ENCODE data around the gene S100A6. TPM values are rescaled to one million over a fixed set of nuclear protein-coding genes. Genes with fewer than 3 reads are reported as not detected.

S100A6 gene
- total and polyA plus RNA-seq, 2 experiments from 2014 or later: 683 to 2,862 TPM

GRCh38 chr1:153547560-153548551 lies 12.1 kb upstream of the S100A6 start:
- TF ChIP-seq EZH2phosphoT487 (IDR thresholded peaks at IDR 0.05; ENCODE audit: insufficient read depth, low read depth): no peak
- no peak for TF ChIP-seq EZH2 (IDR thresholded peaks at IDR 0.05; ENCODE audit: insufficient read depth, poor library complexity, severe bottlenecking)
- peaks cover 31% of the 10 kb centered on the region for H3F3A ChIP-seq (ENCODE audit: insufficient read depth)
- peak overlapping the region; percentile 5; the same call in 1 of the 2 replicates for H2AFZ ChIP-seq
- in situ Hi-C loops (cut with MboI): no loop called here
- peak overlapping the region; percentile 87 for H3K9ac ChIP-seq
- peak overlapping the region; percentile 86 for H3K27ac ChIP-seq
- H3K9me2 ChIP-seq (ENCODE audit: insufficient read depth): no peaks in the 10 kb centered on the region
- H3K9me3 ChIP-seq (ENCODE audit: low read depth): no peaks in the 10 kb centered on the region
- H3K4me2 ChIP-seq (ENCODE audit: unreplicated experiment): peak overlapping the region; percentile 89
- H4K20me1 ChIP-seq (ENCODE audit: insufficient read depth): no peaks in the 10 kb centered on the region
- no peaks in the 10 kb centered on the region for H3K27me3 ChIP-seq (replicated peaks; ENCODE audit: insufficient read depth)
- no peak overlapping the region; the same call in 1 of the 2 replicates for H3K4me3 ChIP-seq
- no peak for DNase-seq
- peaks cover 72% of the 10 kb centered on the region for H3K4me1 ChIP-seq (ENCODE audit: insufficient read depth)
- no peaks in the 10 kb centered on the region for H3K36me3 ChIP-seq (ENCODE audit: low read depth)
- H3K79me2 ChIP-seq (ENCODE audit: insufficient read depth): peaks cover 22% of the 10 kb centered on the region
- 33 to 37% methylated on average over 16 to 19 of the region's 19 CpGs for WGBS, 2 experiments (ENCODE audit: low coverage in 1 of 2, low lambda C conversion rate in 2 of 2, missing lambda C conversion rate in 2 of 2)

- H3K4me3 ChIP-seq: peak overlapping the region; percentile 74
- DNase-seq: peak; percentile 62
Observed at GRCh38 chr1:153546796-153547559, 11.2 kb upstream of the S100A6 start.

GRCh38 chr1:153546371-153546770 lies 10.6 kb upstream of the S100A6 start:
- 10% methylated on average over 8 of the region's 8 CpGs for WGBS, 2 experiments (ENCODE audit: low coverage in 1 of 2, low lambda C conversion rate in 2 of 2, missing lambda C conversion rate in 2 of 2)
- Histone ChIP-seq H3K4me1 (ENCODE audit: insufficient read depth) (peaks cover 72% of the 10 kb centered on the region), H3K4me2 (ENCODE audit: unreplicated experiment) (peak overlapping the region; percentile 89), H4K20me1 (ENCODE audit: insufficient read depth) (no peaks in the 10 kb centered on the region), H3K27ac (peak overlapping the region; percentile 92), H3K79me2 (ENCODE audit: insufficient read depth) (peaks cover 22% of the 10 kb centered on the region), H3K36me3 (ENCODE audit: low read depth) (no peaks in the 10 kb centered on the region), H3K4me3 (peak overlapping the region; percentile 74), H3K9me2 (ENCODE audit: insufficient read depth) (no peaks in the 10 kb centered on the region), H3F3A (ENCODE audit: insufficient read depth) (peaks cover 44% of the 10 kb centered on the region), H3K9ac (peak overlapping the region; percentile 87), H3K27me3 (replicated peaks; ENCODE audit: insufficient read depth) (no peaks in the 10 kb centered on the region), H2AFZ (0 out of 2 replicates have a peak overlapping the region, but pooled peaks have one; percentile 1), H3K9me3 (ENCODE audit: low read depth) (no peaks in the 10 kb centered on the region)
- in situ Hi-C loops (cut with MboI): no loop called here
- no peak for DNase-seq
- no peak for TF ChIP-seq EZH2 (IDR thresholded peaks at IDR 0.05; ENCODE audit: insufficient read depth, poor library complexity, severe bottlenecking)
- no peak for TF ChIP-seq EZH2phosphoT487 (IDR thresholded peaks at IDR 0.05; ENCODE audit: insufficient read depth, low read depth)

More at GRCh38 chr1:153546796-153547559, 11.2 kb upstream of the S100A6 start:
- H3K9me3 ChIP-seq (ENCODE audit: low read depth): no peaks in the 10 kb centered on the region
- no peaks in the 10 kb centered on the region for H4K20me1 ChIP-seq (ENCODE audit: insufficient read depth)
- H3K27ac ChIP-seq: peak overlapping the region; percentile 92
- H3K9me2 ChIP-seq (ENCODE audit: insufficient read depth): no peaks in the 10 kb centered on the region
- no peak for TF ChIP-seq EZH2phosphoT487 (IDR thresholded peaks at IDR 0.05; ENCODE audit: insufficient read depth, low read depth)
- TF ChIP-seq EZH2 (IDR thresholded peaks at IDR 0.05; ENCODE audit: insufficient read depth, poor library complexity, severe bottlenecking): no peak
- peak overlapping the region; percentile 87 for H3K9ac ChIP-seq
- H3K4me1 ChIP-seq (ENCODE audit: insufficient read depth): peaks cover 72% of the 10 kb centered on the region
- peak overlapping the region; percentile 89 for H3K4me2 ChIP-seq (ENCODE audit: unreplicated experiment)
- in situ Hi-C loops (cut with MboI): no loop called here
- peak overlapping the region; percentile 5; the same call in 1 of the 2 replicates for H2AFZ ChIP-seq
- no peaks in the 10 kb centered on the region for H3K36me3 ChIP-seq (ENCODE audit: low read depth)
- peaks cover 22% of the 10 kb centered on the region for H3K79me2 ChIP-seq (ENCODE audit: insufficient read depth)
- WGBS, 2 experiments (ENCODE audit: low coverage in 1 of 2, low lambda C conversion rate in 2 of 2, missing lambda C conversion rate in 2 of 2): 17 to 18% methylated on average over 14 of the region's 14 CpGs
- H3F3A ChIP-seq (ENCODE audit: insufficient read depth): peaks cover 39% of the 10 kb centered on the region
- H3K27me3 ChIP-seq (replicated peaks; ENCODE audit: insufficient read depth): no peaks in the 10 kb centered on the region
